ENCODE results near the gene KANK4. TPM values are rescaled to one million over a fixed set of nuclear protein-coding genes. Genes with fewer than 3 reads are reported as not detected.

KANK4 gene
- total and polyA plus RNA-seq, 2 of the 8 experiments (the other 6 are each of a cell fraction or from before 2014, with no cell fraction given): 0.22 to 0.26 TPM

- peaks cover 13% of the 10 kb centered on the region for H3K23me2 ChIP-seq (ENCODE audit: low read depth, low read length)
- H3K79me1 ChIP-seq (ENCODE audit: low read depth, low read length): no peaks in the 10 kb centered on the region
- H2BK20ac ChIP-seq (ENCODE audit: low read length): no peak overlapping the region
- no peaks in the 10 kb centered on the region for H3K79me2 ChIP-seq (ENCODE audit: control insufficient read depth in 1 of 2, insufficient read depth in 2 of 2, low read length in 2 of 2)
- no peak overlapping the region for H2BK5ac ChIP-seq (ENCODE audit: low read depth, low read length)
- no peak overlapping the region for H2BK120ac ChIP-seq (replicated peaks; ENCODE audit: low read depth, low read length)
- no peak overlapping the region for H3K18ac ChIP-seq (ENCODE audit: extremely low read depth, low read length)
- H3K27me3 ChIP-seq (replicated peaks in 1 of 4; ENCODE audit: control insufficient read depth in 3 of 4, extremely low read depth in 1 of 4, insufficient read depth in 3 of 4, low read length in 3 of 4): peaks cover 24 to 44% (median 36%) of the 10 kb centered on the region in 4 experiments
- H3K4me1 ChIP-seq (replicated peaks in 1 of 4; ENCODE audit: control insufficient read depth in 3 of 4, insufficient read depth in 4 of 4, low read length in 3 of 4): no peaks in the 10 kb centered on the region; a peak in 1 of 7 replicates
- H3K23ac ChIP-seq (ENCODE audit: insufficient read length): no peak overlapping the region
- ChIA-PET CTCF (ENCODE audit: partially characterized antibody) (interaction anchor here (1.3 kb wide), 1 partner anchor 76 kb away, joined by 9 read pairs; no protein-coding TSS in a partner anchor), POLR2A (ENCODE audit: partially characterized antibody) (interaction anchor here (0.9 to 1.7 kb wide), 2 partner anchors 104 to 117 kb away, joined by 3 to 6 read pairs; no protein-coding TSS in a partner anchor)
- no peaks in the 10 kb centered on the region for H3K36me3 ChIP-seq (ENCODE audit: control insufficient read depth in 2 of 4, insufficient read depth in 4 of 4, low read length in 3 of 4)
- TF ChIP-seq SIRT6 (IDR thresholded peaks at IDR 0.05; ENCODE audit: low read length) (no peak), RNF2 (IDR thresholded peaks at IDR 0.05; ENCODE audit: borderline replicate concordance, low read depth, low read length, missing control alignments, poor library complexity, severe bottlenecking) (no peak), POU5F1 (IDR thresholded peaks at IDR 0.05; ENCODE audit: low read depth, low read length) (no peak), SIX5 (IDR thresholded peaks at IDR 0.05; ENCODE audit: low read depth, low read length) (no peak), KDM4A (IDR thresholded peaks at IDR 0.05; ENCODE audit: low read depth, low read length, severe bottlenecking) (no peak), RFX5 (IDR thresholded peaks at IDR 0.05; ENCODE audit: borderline replicate concordance, low read depth, low read length) (no peak), CTCF (IDR thresholded peaks at IDR 0.05; ENCODE audit: control extremely low read depth in 1 of 3, insufficient read depth in 1 of 3, low read depth in 1 of 3, low read length in 3 of 3) (no peak), CREB1 (IDR thresholded peaks at IDR 0.05) (no peak), POLR2A (IDR thresholded peaks at IDR 0.05; ENCODE audit: control extremely low read depth in 1 of 2, low read depth in 2 of 2, low read length in 2 of 2) (no peak), POLR2AphosphoS5 (IDR thresholded peaks at IDR 0.05; ENCODE audit: low read depth, low read length) (no peak), TEAD4 (IDR thresholded peaks at IDR 0.05; ENCODE audit: low read depth, low read length) (no peak), YY1 (IDR thresholded peaks at IDR 0.05; ENCODE audit: low read depth, low read length) (no peak)
- H2BK15ac ChIP-seq (ENCODE audit: low read length): no peak overlapping the region
- no peak overlapping the region for H3K9ac ChIP-seq (replicated peaks in 1 of 4; ENCODE audit: extremely low read depth in 1 of 4, low read depth in 3 of 4, low read length in 3 of 4)
- no peak overlapping the region for H2AK5ac ChIP-seq (ENCODE audit: low read depth, low read length)
- H2AFZ ChIP-seq (ENCODE audit: low read length): no peak overlapping the region
- H3K56ac ChIP-seq (replicated peaks; ENCODE audit: insufficient read length, low read depth, low read length): no peak overlapping the region
- H4K91ac ChIP-seq (replicated peaks; ENCODE audit: insufficient read length, low read length): no peak overlapping the region
- peaks cover 0 to 2% of the 10 kb centered on the region in 2 experiments for H4K20me1 ChIP-seq (replicated peaks in 1 of 2; ENCODE audit: control insufficient read depth in 1 of 2, insufficient read depth in 2 of 2, low read length in 2 of 2)
- no peak overlapping the region for H3K27ac ChIP-seq (ENCODE audit: low read depth, low read length)
- no peak overlapping the region for H2BK12ac ChIP-seq (ENCODE audit: low read depth, low read length)
- DNase-seq (ENCODE audit: low read depth in 1 of 2, low spot score in 2 of 2): no peak
- no peaks in the 10 kb centered on the region; a peak in 1 of 4 replicates for H3K9me3 ChIP-seq (ENCODE audit: insufficient read depth in 2 of 2, low read depth in 1 of 2, low read length in 1 of 2)
- H3K14ac ChIP-seq (ENCODE audit: insufficient read length): no peak overlapping the region
- no peak overlapping the region for H3K4ac ChIP-seq (replicated peaks; ENCODE audit: insufficient read length, low read depth, low read length)
- no peak for FAIRE-seq
- no peak overlapping the region for H3K4me3 ChIP-seq (ENCODE audit: extremely low read depth in 1 of 4, insufficient read depth in 2 of 4, low read depth in 3 of 4, low read length in 4 of 4)
- no peak overlapping the region for H3K4me2 ChIP-seq (ENCODE audit: insufficient read depth in 1 of 2, low read depth in 2 of 2, low read length in 2 of 2)
- H4K8ac ChIP-seq (ENCODE audit: extremely low read depth, insufficient read depth, low read length): no peak overlapping the region
- H4K5ac ChIP-seq (ENCODE audit: insufficient read length, low read depth, low read length): no peak overlapping the region
- 91% methylated on average over 5 of the region's 5 CpGs; no CpG with 5 or more reads in 1 of the 2 experiments for WGBS, 2 experiments (ENCODE audit: extremely low coverage in 1 of 2, insufficient coverage in 1 of 2, insufficient read length in 1 of 2, insufficient replicate concordance in 2 of 2, low coverage in 1 of 2, low lambda C conversion rate in 2 of 2, missing lambda C conversion rate in 1 of 2)
These were observed 3.8 kb downstream of the KANK4 start for GRCh38 chr1:62315387-62315786.

All from H1 (cell line).